GM21717 (cell line): ENCODE data around the gene MXD3.
"Not testable (repeated sequence)": the region's sequence is repeated elsewhere in the genome, so short reads cannot be mapped to it uniquely, and the experiment has no call there.

ENCODE experiments used
- ATAC-seq: cut with Tn5 transposase; IDR thresholded peaks from one replicate; pipeline ENCODE4 v1.9.1; 2021; ENCODE audit warnings: mild to moderate bottlenecking, moderate library complexity; ENCODE audit not compliant: unreplicated experiment

MXD3 gene

GRCh38 chr5:177344891-177345290, 33.2 kb upstream of the MXD3 start:
- no peak for ATAC-seq

GRCh38 chr5:177343777-177344176, 32.1 kb upstream of the MXD3 start:
- no peak for ATAC-seq

- not testable (repeated sequence) for ATAC-seq
Observed at GRCh38 chr5:177343000-177343399, 31.3 kb upstream of the MXD3 start.

GRCh38 chr5:177339107-177339638, 27.5 kb upstream of the MXD3 start:
- ATAC-seq, result no peak

GRCh38 chr5:177338251-177339106, 26.8 kb upstream of the MXD3 start:
- no peak for ATAC-seq

GRCh38 chr5:177336603-177337494, 25.2 kb upstream of the MXD3 start:
- no peak for ATAC-seq

GRCh38 chr5:177336112-177336511, 24.4 kb upstream of the MXD3 start:
- no peak for ATAC-seq

GRCh38 chr5:177335701-177336065, 24.0 kb upstream of the MXD3 start:
- no peak for ATAC-seq

GRCh38 chr5:177334781-177335700, 23.3 kb upstream of the MXD3 start:
- ATAC-seq, result no peak

GRCh38 chr5:177334155-177334551, 22.5 kb upstream of the MXD3 start:
- no peak for ATAC-seq

- no peak for ATAC-seq
Observed at GRCh38 chr5:177333420-177334154, 21.9 kb upstream of the MXD3 start.

GRCh38 chr5:177332896-177333260, 21.2 kb upstream of the MXD3 start:
- ATAC-seq, result no peak

GRCh38 chr5:177332031-177332895, 20.6 kb upstream of the MXD3 start:
- ATAC-seq, result no peak

- ATAC-seq, result no peak
Observed at GRCh38 chr5:177330991-177331842, 19.5 kb upstream of the MXD3 start.

GRCh38 chr5:177329883-177330282, 18.2 kb upstream of the MXD3 start:
- no peak for ATAC-seq

GRCh38 chr5:177328545-177329231, 17.0 kb upstream of the MXD3 start:
- no peak for ATAC-seq
